AG09319 (cell line): ENCODE measurements around the gene ANKRD44.

Experiments
- DNase-seq: peaks from one replicate; pipeline ENCODE4 v3.0.0-alpha.2; 2010; ENCODE audit warnings: low read depth; ENCODE audit errors: extremely low read depth
- TF ChIP-seq, protein P1 (sequence below): IDR thresholded peaks from 2 replicates; pipeline ENCODE4 v1.5.1; 2011; ENCODE audit warnings: low read depth, mild to moderate bottlenecking, inconsistent platforms, low read length, moderate library complexity

ANKRD44 gene

GRCh38 chr2:197163712-197164140, 146.9 kb downstream of the ANKRD44 start:
- DNase-seq = no peak
- TF ChIP-seq, protein P1, sequence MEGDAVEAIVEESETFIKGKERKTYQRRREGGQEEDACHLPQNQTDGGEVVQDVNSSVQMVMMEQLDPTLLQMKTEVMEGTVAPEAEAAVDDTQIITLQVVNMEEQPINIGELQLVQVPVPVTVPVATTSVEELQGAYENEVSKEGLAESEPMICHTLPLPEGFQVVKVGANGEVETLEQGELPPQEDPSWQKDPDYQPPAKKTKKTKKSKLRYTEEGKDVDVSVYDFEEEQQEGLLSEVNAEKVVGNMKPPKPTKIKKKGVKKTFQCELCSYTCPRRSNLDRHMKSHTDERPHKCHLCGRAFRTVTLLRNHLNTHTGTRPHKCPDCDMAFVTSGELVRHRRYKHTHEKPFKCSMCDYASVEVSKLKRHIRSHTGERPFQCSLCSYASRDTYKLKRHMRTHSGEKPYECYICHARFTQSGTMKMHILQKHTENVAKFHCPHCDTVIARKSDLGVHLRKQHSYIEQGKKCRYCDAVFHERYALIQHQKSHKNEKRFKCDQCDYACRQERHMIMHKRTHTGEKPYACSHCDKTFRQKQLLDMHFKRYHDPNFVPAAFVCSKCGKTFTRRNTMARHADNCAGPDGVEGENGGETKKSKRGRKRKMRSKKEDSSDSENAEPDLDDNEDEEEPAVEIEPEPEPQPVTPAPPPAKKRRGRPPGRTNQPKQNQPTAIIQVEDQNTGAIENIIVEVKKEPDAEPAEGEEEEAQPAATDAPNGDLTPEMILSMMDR = no peak

DNA sequence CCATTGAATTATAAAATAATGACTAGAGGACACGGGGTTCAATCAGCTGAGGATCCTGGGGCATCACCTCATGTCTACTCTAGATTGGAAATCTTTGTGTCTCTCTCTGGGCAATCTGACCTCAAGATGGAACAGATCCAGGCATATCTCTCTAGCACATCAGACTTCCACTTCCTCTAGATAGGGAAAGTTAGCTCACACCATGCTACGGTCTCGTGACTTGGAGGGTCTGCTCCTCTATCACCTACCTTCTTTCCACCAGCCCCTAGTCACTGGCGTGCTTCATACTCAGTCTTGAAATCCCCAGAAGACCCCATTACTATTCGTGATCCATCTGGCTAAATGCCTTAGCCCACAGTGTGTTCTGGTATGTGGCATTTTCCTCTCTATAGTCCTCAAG, 148.8 kb downstream of the ANKRD44 start:
- TF ChIP-seq, protein P1 = no peak
- DNase-seq = no peak

DNA sequence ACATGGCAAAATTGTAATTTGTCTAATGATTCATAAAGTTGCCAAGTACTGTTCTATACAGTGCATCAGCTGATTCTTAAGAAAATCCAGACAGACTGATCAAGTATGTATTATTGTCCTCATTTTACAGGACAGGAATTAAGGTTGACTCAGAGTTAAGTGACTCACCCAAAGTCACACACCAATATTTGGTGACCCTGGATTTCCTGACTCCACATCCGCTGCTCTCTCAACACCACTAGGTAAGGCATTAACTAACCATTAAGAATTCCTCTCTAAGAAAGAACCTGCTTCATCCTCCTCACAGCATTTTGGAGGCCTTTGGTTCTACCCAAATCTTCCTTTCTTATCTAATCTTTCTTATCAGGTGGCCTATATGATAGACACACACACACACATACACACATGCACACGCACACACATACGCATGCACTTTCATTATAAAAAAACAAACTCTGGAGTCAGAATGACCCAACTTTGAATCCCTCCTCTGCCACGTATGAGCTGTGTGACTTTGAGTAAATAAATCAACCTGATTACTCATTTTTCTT, 150.8 kb downstream of the ANKRD44 start:
- no peak for DNase-seq
- TF ChIP-seq, protein P1 = no peak

DNA sequence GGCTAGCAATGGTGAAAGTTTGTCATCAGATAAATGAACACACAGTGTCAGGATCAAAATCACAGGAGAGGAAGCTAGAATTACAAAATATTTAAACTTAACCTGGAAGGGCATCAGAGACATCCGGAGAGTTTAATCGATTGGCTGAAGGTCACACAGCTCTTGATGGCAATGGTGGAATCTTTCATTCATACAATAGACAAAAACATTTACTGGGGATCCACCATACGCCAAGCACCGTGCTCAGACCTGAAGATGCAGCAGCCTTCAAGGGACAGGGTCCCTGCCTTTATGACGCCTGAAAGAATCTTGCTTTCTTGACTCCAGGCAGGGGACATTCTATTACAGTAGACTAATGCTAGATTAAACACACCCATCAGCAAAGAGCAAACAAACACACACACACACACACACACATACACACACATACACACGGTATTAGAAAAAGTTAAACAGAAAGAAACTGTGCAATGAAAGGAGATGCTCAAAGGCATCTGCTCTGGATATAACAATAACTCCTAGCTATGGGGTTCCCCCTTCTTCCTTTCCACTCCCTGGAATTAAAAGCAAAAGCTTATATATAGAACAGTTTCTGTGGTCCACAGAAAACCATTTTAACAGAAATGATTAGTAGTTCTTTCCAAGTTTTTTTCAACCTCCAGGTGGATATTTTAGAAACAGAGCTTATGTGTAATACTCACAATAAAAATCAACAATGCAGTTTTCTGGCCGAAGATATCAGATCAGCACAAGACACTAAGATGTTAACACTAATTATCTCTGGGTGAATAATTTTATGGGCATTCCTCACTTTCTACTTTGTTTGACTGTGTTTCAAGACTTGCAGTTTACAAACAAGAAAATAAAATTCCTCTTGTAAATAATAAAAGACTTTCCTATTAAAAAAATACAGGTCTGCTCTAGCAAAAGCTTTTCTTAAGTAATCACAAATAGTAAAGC, 151.7 kb downstream of the ANKRD44 start:
- DNase-seq = no peak
- TF ChIP-seq, protein P1 = no peak

GRCh38 chr2:197157879-197158537, 152.6 kb downstream of the ANKRD44 start:
- TF ChIP-seq, protein P1 = no peak
- no peak for DNase-seq

DNA sequence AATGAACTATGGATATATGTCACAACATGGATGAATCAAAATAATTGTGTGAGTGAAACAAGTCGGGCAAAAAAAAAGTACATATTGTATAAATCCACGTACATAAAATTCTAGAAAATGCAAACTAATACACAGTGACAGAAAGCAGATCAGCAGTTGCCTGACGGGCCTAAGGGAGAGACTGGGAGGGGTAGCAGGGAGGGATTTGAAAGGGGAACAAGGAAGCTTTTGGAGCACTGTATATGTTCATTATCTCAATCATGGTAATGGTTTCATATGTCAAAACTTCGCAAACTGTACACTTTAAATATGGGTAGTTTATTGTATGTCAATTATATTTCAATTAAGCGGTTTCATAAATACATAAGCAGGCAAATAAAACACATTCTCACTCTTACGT, 153.8 kb downstream of the ANKRD44 start:
- DNase-seq = no peak
- TF ChIP-seq, protein P1 = no peak
